Activated naive CD4-positive, alpha-beta T cell treated with anti-CD3 and anti-CD28 coated beads, Interleukin-2, amount 50 U/mL, for 16 hours (primary cell): ENCODE results near the gene LYPLA2.
"Not testable (repeated sequence)": the region's sequence is repeated elsewhere in the genome, so short reads cannot be mapped to it uniquely, and the experiment has no call there.

Source experiments
- DNase-seq: peaks from one replicate; pipeline ENCODE4 v3.0.0-alpha.2; 2020

The LYPLA2 gene

GRCh38 chr1:23801338-23801748 is 10.4 kb downstream of the LYPLA2 start:
- DNase-seq = no peak

- DNase-seq = no peak
Measured at GRCh38 chr1:23801876-23802275, 10.9 kb downstream of the LYPLA2 start.

GRCh38 chr1:23802809-23803342 is 11.9 kb downstream of the LYPLA2 start:
- not testable (repeated sequence) for DNase-seq

GRCh38 chr1:23803674-23804073 is 12.7 kb downstream of the LYPLA2 start:
- DNase-seq = no peak

- no peak for DNase-seq
Measured at GRCh38 chr1:23804183-23804835, 13.4 kb downstream of the LYPLA2 start.

- no peak for DNase-seq
Measured at GRCh38 chr1:23805025-23805424, 14.1 kb downstream of the LYPLA2 start.

- no peak for DNase-seq
Measured at GRCh38 chr1:23806280-23806679, 15.3 kb downstream of the LYPLA2 start.

GRCh38 chr1:23807453-23807852 is 16.5 kb downstream of the LYPLA2 start:
- no peak for DNase-seq

- DNase-seq = peak; percentile 84
Measured at GRCh38 chr1:23809751-23810171, 18.8 kb downstream of the LYPLA2 start.

- DNase-seq = peak; percentile 59
Measured at GRCh38 chr1:23810818-23811540, 20.0 kb downstream of the LYPLA2 start.

GRCh38 chr1:23814016-23814415 is 23.1 kb downstream of the LYPLA2 start:
- DNase-seq = no peak

- DNase-seq = no peak
Measured at GRCh38 chr1:23816361-23816760, 25.4 kb downstream of the LYPLA2 start.

GRCh38 chr1:23816906-23817305 is 26.0 kb downstream of the LYPLA2 start:
- no peak for DNase-seq

GRCh38 chr1:23817633-23818032 is 26.7 kb downstream of the LYPLA2 start:
- DNase-seq = no peak

- no peak for DNase-seq
Measured at GRCh38 chr1:23823767-23824166, 32.8 kb downstream of the LYPLA2 start.

GRCh38 chr1:23824711-23825075 is 33.7 kb downstream of the LYPLA2 start:
- no peak for DNase-seq

GRCh38 chr1:23825076-23825761 is 34.3 kb downstream of the LYPLA2 start, which contains the start of gene HMGCL:
Gene HMGCL, minus strand, starts transcription at chr1:23825429. Its CDS starts 14 bp downstream, at chr1:23825415.
- peak; percentile 90 for DNase-seq

- DNase-seq = no peak
Measured at GRCh38 chr1:23825762-23826522, 35.0 kb downstream of the LYPLA2 start.

- not testable (repeated sequence) for DNase-seq
Measured at GRCh38 chr1:23826590-23826989, 35.6 kb downstream of the LYPLA2 start.

- no peak for DNase-seq
Measured at GRCh38 chr1:23827717-23828116, 36.8 kb downstream of the LYPLA2 start.

- not testable (repeated sequence) for DNase-seq
Measured at GRCh38 chr1:23834156-23834555, 43.2 kb downstream of the LYPLA2 start.

GRCh38 chr1:23836037-23836436 is 45.1 kb downstream of the LYPLA2 start:
- no peak for DNase-seq

- no peak for DNase-seq
Measured at GRCh38 chr1:23837908-23838307, 47.0 kb downstream of the LYPLA2 start.
